ENCODE measurements around the gene ANO4.

ANO4 gene

DNA sequence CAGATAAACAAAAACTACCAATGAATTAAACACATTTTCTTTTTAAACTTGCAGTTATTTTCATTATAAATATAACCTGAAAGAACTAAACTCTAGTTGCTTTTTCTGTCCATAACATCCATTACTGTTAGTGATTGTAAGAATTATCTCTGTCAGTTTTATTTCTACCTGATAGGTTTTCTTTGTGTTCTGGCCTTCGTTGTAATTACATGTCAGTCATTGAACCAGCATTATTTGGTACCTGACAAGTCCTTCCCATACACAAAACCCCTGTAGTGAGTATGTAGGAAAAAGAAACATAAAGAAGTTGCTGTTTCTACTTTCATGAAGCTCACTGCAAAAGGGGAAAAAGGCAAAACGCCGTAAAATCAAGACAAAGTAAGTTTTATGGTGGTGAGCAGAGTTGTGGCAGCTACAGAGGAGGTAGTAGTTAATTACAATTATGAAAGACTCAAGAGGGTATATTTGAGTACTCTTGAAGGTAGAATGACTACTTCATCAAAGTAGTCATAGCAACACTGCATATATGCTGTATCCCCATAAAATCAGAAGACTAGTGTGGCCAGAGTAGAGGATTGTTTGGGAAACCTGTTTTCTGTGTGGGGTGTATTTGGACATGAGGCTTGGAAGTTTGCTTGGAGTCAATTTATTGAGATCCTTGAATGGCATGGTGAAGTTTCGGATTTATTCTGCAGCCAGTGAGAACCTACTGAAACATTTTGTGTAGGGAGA is 312.6 kb downstream of the ANO4 start:
- no peaks in the 10 kb centered on the region for H3K36me3 ChIP-seq (replicated peaks; ENCODE audit: insufficient read depth, low read length)
- H3K27ac ChIP-seq (ENCODE audit: low read length) = no peak overlapping the region
- H3K79me2 ChIP-seq (ENCODE audit: low read length) = no peaks in the 10 kb centered on the region
- no peaks in the 10 kb centered on the region for H3K9me2 ChIP-seq (replicated peaks; ENCODE audit: insufficient read depth, low read length)
- TF ChIP-seq EZH2 (optimal IDR thresholded peaks at IDR 0.05; ENCODE audit: low read depth, low read length) (no peak), EZH2phosphoT487 (IDR thresholded peaks at IDR 0.05; ENCODE audit: low read length) (no peak)
- TF ChIP-seq, protein P1, sequence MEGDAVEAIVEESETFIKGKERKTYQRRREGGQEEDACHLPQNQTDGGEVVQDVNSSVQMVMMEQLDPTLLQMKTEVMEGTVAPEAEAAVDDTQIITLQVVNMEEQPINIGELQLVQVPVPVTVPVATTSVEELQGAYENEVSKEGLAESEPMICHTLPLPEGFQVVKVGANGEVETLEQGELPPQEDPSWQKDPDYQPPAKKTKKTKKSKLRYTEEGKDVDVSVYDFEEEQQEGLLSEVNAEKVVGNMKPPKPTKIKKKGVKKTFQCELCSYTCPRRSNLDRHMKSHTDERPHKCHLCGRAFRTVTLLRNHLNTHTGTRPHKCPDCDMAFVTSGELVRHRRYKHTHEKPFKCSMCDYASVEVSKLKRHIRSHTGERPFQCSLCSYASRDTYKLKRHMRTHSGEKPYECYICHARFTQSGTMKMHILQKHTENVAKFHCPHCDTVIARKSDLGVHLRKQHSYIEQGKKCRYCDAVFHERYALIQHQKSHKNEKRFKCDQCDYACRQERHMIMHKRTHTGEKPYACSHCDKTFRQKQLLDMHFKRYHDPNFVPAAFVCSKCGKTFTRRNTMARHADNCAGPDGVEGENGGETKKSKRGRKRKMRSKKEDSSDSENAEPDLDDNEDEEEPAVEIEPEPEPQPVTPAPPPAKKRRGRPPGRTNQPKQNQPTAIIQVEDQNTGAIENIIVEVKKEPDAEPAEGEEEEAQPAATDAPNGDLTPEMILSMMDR (IDR thresholded peaks at IDR 0.05; ENCODE audit: low read length) = no peak
- no peak overlapping the region for H3K4me3 ChIP-seq (ENCODE audit: low read length)
- H3F3A ChIP-seq (ENCODE audit: insufficient read depth, low read length) = no peaks in the 10 kb centered on the region
- H3K9ac ChIP-seq (ENCODE audit: low read length) = no peak overlapping the region
- H2AFZ ChIP-seq (ENCODE audit: low read length) = no peak overlapping the region
- no peak overlapping the region for H3K4me2 ChIP-seq (ENCODE audit: low read depth, low read length)
- H3K27me3 ChIP-seq (replicated peaks; ENCODE audit: insufficient read depth, low read length) = no peaks in the 10 kb centered on the region
- H3K4me1 ChIP-seq (ENCODE audit: low read length) = no peaks in the 10 kb centered on the region
- no peaks in the 10 kb centered on the region for H4K20me1 ChIP-seq (ENCODE audit: insufficient read depth, low read length)
- no peak for DNase-seq
- H3K9me3 ChIP-seq (replicated peaks; ENCODE audit: insufficient read depth, low read length) = no peaks in the 10 kb centered on the region

DNA sequence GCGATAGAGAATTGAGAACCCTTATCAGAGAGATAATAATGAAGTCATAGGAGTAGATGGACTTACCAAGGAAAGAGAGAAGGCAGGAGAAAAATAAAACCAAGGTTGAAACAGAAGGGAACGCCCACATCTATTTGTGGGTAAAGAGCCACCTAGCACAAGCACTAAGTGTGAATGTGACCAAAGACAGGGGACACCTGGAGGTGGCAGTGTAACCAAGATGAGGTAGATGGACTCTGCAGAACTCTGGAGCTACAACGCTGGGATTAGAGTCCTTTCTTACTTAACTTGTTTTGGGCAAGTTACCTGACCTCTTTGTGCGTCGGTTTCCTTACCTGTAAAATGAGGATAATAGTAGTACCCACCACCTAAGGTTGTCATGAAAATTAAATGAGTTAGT is 313.6 kb downstream of the ANO4 start:
- Histone ChIP-seq H3K27ac (ENCODE audit: low read length) (no peak overlapping the region), H3K4me3 (ENCODE audit: low read length) (no peak overlapping the region), H3K4me1 (ENCODE audit: low read length) (no peaks in the 10 kb centered on the region), H3K9me3 (replicated peaks; ENCODE audit: insufficient read depth, low read length) (no peaks in the 10 kb centered on the region), H3K79me2 (ENCODE audit: low read length) (no peaks in the 10 kb centered on the region), H3K36me3 (replicated peaks; ENCODE audit: insufficient read depth, low read length) (no peaks in the 10 kb centered on the region), H3K27me3 (replicated peaks; ENCODE audit: insufficient read depth, low read length) (no peaks in the 10 kb centered on the region), H4K20me1 (ENCODE audit: insufficient read depth, low read length) (no peaks in the 10 kb centered on the region), H3F3A (ENCODE audit: insufficient read depth, low read length) (no peaks in the 10 kb centered on the region), H3K4me2 (ENCODE audit: low read depth, low read length) (no peak overlapping the region), H2AFZ (ENCODE audit: low read length) (no peak overlapping the region), H3K9ac (ENCODE audit: low read length) (no peak overlapping the region), H3K9me2 (replicated peaks; ENCODE audit: insufficient read depth, low read length) (no peaks in the 10 kb centered on the region)
- TF ChIP-seq, protein P1 (IDR thresholded peaks at IDR 0.05; ENCODE audit: low read length) = peak; percentile 29
- TF ChIP-seq EZH2 (optimal IDR thresholded peaks at IDR 0.05; ENCODE audit: low read depth, low read length) (no peak), EZH2phosphoT487 (IDR thresholded peaks at IDR 0.05; ENCODE audit: low read length) (no peak)
- DNase-seq = peak; percentile 9

DNA sequence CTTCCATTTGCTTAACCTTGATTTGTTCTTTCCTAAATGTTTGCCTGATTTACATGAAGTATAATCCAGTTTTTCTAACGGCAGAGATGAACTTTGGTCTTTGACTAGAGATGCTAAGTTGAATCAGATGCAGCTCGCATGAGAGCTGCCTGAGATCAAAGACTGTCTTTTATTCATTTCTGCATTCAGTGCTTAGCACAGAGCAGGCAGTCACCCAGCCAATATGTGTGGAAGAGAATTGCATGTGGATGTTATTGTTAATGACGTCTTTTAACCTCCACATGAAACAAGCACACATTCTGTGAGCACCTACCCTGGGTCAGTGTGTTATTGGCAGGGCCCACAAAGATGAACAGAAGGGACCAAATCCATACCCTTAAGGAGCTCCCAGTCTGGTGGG is 316.3 kb downstream of the ANO4 start:
- Histone ChIP-seq H3F3A (ENCODE audit: insufficient read depth, low read length) (no peaks in the 10 kb centered on the region), H3K4me3 (ENCODE audit: low read length) (no peak overlapping the region), H3K4me2 (ENCODE audit: low read depth, low read length) (no peak overlapping the region), H3K9me2 (replicated peaks; ENCODE audit: insufficient read depth, low read length) (no peaks in the 10 kb centered on the region), H3K79me2 (ENCODE audit: low read length) (no peaks in the 10 kb centered on the region), H4K20me1 (ENCODE audit: insufficient read depth, low read length) (no peaks in the 10 kb centered on the region), H3K9ac (ENCODE audit: low read length) (no peak overlapping the region), H3K27ac (ENCODE audit: low read length) (no peak overlapping the region), H3K36me3 (replicated peaks; ENCODE audit: insufficient read depth, low read length) (no peaks in the 10 kb centered on the region), H3K9me3 (replicated peaks; ENCODE audit: insufficient read depth, low read length) (no peaks in the 10 kb centered on the region), H3K4me1 (ENCODE audit: low read length) (no peaks in the 10 kb centered on the region), H3K27me3 (replicated peaks; ENCODE audit: insufficient read depth, low read length) (no peaks in the 10 kb centered on the region), H2AFZ (ENCODE audit: low read length) (no peak overlapping the region)
- TF ChIP-seq EZH2phosphoT487 (IDR thresholded peaks at IDR 0.05; ENCODE audit: low read length) = no peak
- no peak for TF ChIP-seq EZH2 (optimal IDR thresholded peaks at IDR 0.05; ENCODE audit: low read depth, low read length)
- TF ChIP-seq, protein P1 (IDR thresholded peaks at IDR 0.05; ENCODE audit: low read length) = no peak
- DNase-seq = no peak
